Activated CD4-positive, alpha-beta memory T cell treated with anti-CD3 and anti-CD28 coated beads for 36 hours (primary cell): ENCODE measurements around the gene CMTM1. TPM values are rescaled to one million over a fixed set of nuclear protein-coding genes. Genes with fewer than 3 reads are reported as not detected.

ENCODE experiments used
- CTCF ChIA-PET: fragments of 350-600 bp; sonication (Branson Sonifier 250); formaldehyde crosslinking; loops from one replicate; lab custom pipeline; 2021; ENCODE audit warnings: antibody characterized with exemption, inconsistent platforms; lab: Charles Lee
- POLR2A ChIA-PET: fragments of 350-600 bp; sonication (Branson Sonifier 250); formaldehyde crosslinking; loops from one replicate; lab custom pipeline; 2021; ENCODE audit warnings: antibody characterized with exemption; lab: Charles Lee
- DNase-seq: peaks from one replicate; pipeline ENCODE4 v3.0.0-alpha.2; 2020
- H3K27ac Mint-ChIP-seq: one replicate; pipeline ENCODE4 v1.8.0; 2021; ENCODE audit warnings: mixed read lengths
- H3K27me3 Mint-ChIP-seq: one replicate; pipeline ENCODE4 v1.8.0; 2021; ENCODE audit warnings: mixed read lengths
- H3K36me3 Mint-ChIP-seq: one replicate; pipeline ENCODE4 v1.8.0; 2021; ENCODE audit warnings: mixed read lengths
- H3K4me1 Mint-ChIP-seq: one replicate; pipeline ENCODE4 v1.8.0; 2021; ENCODE audit warnings: low read depth, mixed read lengths
- H3K4me3 Mint-ChIP-seq: one replicate; pipeline ENCODE4 v1.8.0; 2021; ENCODE audit warnings: mild to moderate bottlenecking, mixed read lengths
- H3K9me3 Mint-ChIP-seq: one replicate; pipeline ENCODE4 v1.8.0; 2021; ENCODE audit warnings: mixed read lengths
- intact Hi-C: fragments of 100-400 bp; cut with micrococcal nuclease; formaldehyde crosslinking; loops from one replicate; pipeline ENCODE4 v1.15.1; 2023
- total RNA-seq, 2 experiments: library from RNA; stranded (reverse); gene quantifications; one replicate each; pipeline ENCODE4 v1.2.3, GENCODE V29; 2021

Gene CMTM1
- total RNA-seq, 2 experiments from 2014 or later = 10.1 to 11.5 TPM

- no peaks in the 10 kb centered on the region for H3K36me3 Mint-ChIP-seq
- no peaks in the 10 kb centered on the region for H3K9me3 Mint-ChIP-seq
- H3K4me3 Mint-ChIP-seq = no peak overlapping the region
- H3K27ac Mint-ChIP-seq = peak overlapping the region; percentile 25
- DNase-seq = no peak
- H3K27me3 Mint-ChIP-seq = no peaks in the 10 kb centered on the region
- H3K4me1 Mint-ChIP-seq = peaks cover 12% of the 10 kb centered on the region
- CTCF ChIA-PET = interaction anchor here (0.6 kb wide), 1 partner anchor 119 kb away, joined by 4 read pairs; no protein-coding TSS in a partner anchor
- intact Hi-C loops = no loop called here
- POLR2A ChIA-PET = no interaction called here
These were observed 26.4 kb upstream of the CMTM1 start for GRCh38 chr16:66539623-66540469.

GRCh38 chr16:66541388-66542355, 24.6 kb upstream of the CMTM1 start:
- CTCF ChIA-PET = interaction anchor here (0.9 kb wide), 1 partner anchor 16 kb away, joined by 3 read pairs; no protein-coding TSS in a partner anchor
- no peaks in the 10 kb centered on the region for H3K27me3 Mint-ChIP-seq
- no peak overlapping the region for H3K27ac Mint-ChIP-seq
- no peak overlapping the region for H3K4me3 Mint-ChIP-seq
- intact Hi-C loops = no loop called here
- H3K36me3 Mint-ChIP-seq = no peaks in the 10 kb centered on the region
- H3K9me3 Mint-ChIP-seq = no peaks in the 10 kb centered on the region
- POLR2A ChIA-PET = no interaction called here
- no peak for DNase-seq
- peaks cover 12% of the 10 kb centered on the region for H3K4me1 Mint-ChIP-seq

GRCh38 chr16:66542396-66542795, 23.8 kb upstream of the CMTM1 start:
- CTCF ChIA-PET = no interaction called here
- Mint-ChIP-seq H3K36me3 (no peaks in the 10 kb centered on the region), H3K4me1 (peaks cover 12% of the 10 kb centered on the region), H3K9me3 (no peaks in the 10 kb centered on the region), H3K27me3 (no peaks in the 10 kb centered on the region), H3K27ac (no peak overlapping the region), H3K4me3 (no peak overlapping the region)
- intact Hi-C loops = no loop called here
- POLR2A ChIA-PET = no interaction called here
- DNase-seq = no peak

- Mint-ChIP-seq H3K27me3 (no peaks in the 10 kb centered on the region), H3K36me3 (no peaks in the 10 kb centered on the region), H3K27ac (no peak overlapping the region), H3K4me3 (no peak overlapping the region), H3K4me1 (peaks cover 18% of the 10 kb centered on the region), H3K9me3 (no peaks in the 10 kb centered on the region)
- ChIA-PET POLR2A (no interaction called here), CTCF (no interaction called here)
- no peak for DNase-seq
- intact Hi-C loops = no loop called here
These were observed 22.7 kb upstream of the CMTM1 start for GRCh38 chr16:66543541-66543940.

- peaks cover 23% of the 10 kb centered on the region for H3K4me1 Mint-ChIP-seq
- CTCF ChIA-PET = no interaction called here
- POLR2A ChIA-PET = no interaction called here
- no peak overlapping the region for H3K27ac Mint-ChIP-seq
- intact Hi-C loops = no loop called here
- no peak overlapping the region for H3K4me3 Mint-ChIP-seq
- no peaks in the 10 kb centered on the region for H3K9me3 Mint-ChIP-seq
- H3K27me3 Mint-ChIP-seq = no peaks in the 10 kb centered on the region
- no peaks in the 10 kb centered on the region for H3K36me3 Mint-ChIP-seq
- no peak for DNase-seq
These were observed 22.1 kb upstream of the CMTM1 start for GRCh38 chr16:66544016-66544757.

- ChIA-PET POLR2A (interaction anchor here (1.0 to 2.0 kb wide), 2 partner anchors 15 to 57 kb away, joined by 3 to 7 read pairs; partner anchors contain the start of gene CMTM3), CTCF (interaction anchor here (0.9 to 2.3 kb wide), 8 partner anchors 22 to 140 kb away, joined by 3 to 13 read pairs (median 3); no protein-coding TSS in a partner anchor)
- H3K27ac Mint-ChIP-seq = no peak overlapping the region
- peaks cover 28% of the 10 kb centered on the region for H3K4me1 Mint-ChIP-seq
- no peaks in the 10 kb centered on the region for H3K9me3 Mint-ChIP-seq
- intact Hi-C loops = no loop called here
- H3K4me3 Mint-ChIP-seq = no peak overlapping the region
- peaks cover under 1% of the 10 kb centered on the region for H3K36me3 Mint-ChIP-seq
- H3K27me3 Mint-ChIP-seq = peaks cover under 1% of the 10 kb centered on the region
- no peak for DNase-seq
These were observed 18.9 kb upstream of the CMTM1 start for GRCh38 chr16:66547101-66547989.

GRCh38 chr16:66548068-66548467, 18.2 kb upstream of the CMTM1 start:
- Mint-ChIP-seq H3K27ac (peak overlapping the region; percentile 81), H3K27me3 (peaks cover 2% of the 10 kb centered on the region), H3K9me3 (no peaks in the 10 kb centered on the region), H3K4me3 (no peak overlapping the region), H3K36me3 (peaks cover 7% of the 10 kb centered on the region), H3K4me1 (peaks cover 30% of the 10 kb centered on the region)
- POLR2A ChIA-PET = interaction anchor here (1.1 to 2.0 kb wide), 2 partner anchors 24 to 56 kb away, joined by 3 to 7 read pairs; partner anchors contain the start of gene CMTM3
- CTCF ChIA-PET = interaction anchor here (0.9 to 2.3 kb wide), 6 partner anchors 23 to 141 kb away, joined by 3 to 13 read pairs (median 4); no protein-coding TSS in a partner anchor
- intact Hi-C loops = no loop called here
- no peak for DNase-seq

GRCh38 chr16:66548868-66549267, 17.4 kb upstream of the CMTM1 start:
- Mint-ChIP-seq H3K9me3 (no peaks in the 10 kb centered on the region), H3K4me1 (peaks cover 38% of the 10 kb centered on the region), H3K27me3 (peaks cover 2% of the 10 kb centered on the region), H3K36me3 (peaks cover 14% of the 10 kb centered on the region), H3K27ac (peak overlapping the region; percentile 81), H3K4me3 (peak overlapping the region; percentile 68)
- DNase-seq = no peak
- ChIA-PET CTCF (interaction anchor here (0.8 to 2.3 kb wide), 5 partner anchors 15 to 142 kb away, joined by 3 to 13 read pairs (median 4); no protein-coding TSS in a partner anchor), POLR2A (interaction anchor here (1.1 to 2.0 kb wide), 4 partner anchors 15 to 55 kb away, joined by 3 to 7 read pairs (median 4); partner anchors contain the start of gene CMTM3)
- intact Hi-C loops = loop anchor here (1.0 kb wide), 1 partner anchor 32 kb away; no protein-coding TSS in a partner anchor

GRCh38 chr16:66549284-66550131, 16.7 kb upstream of the CMTM1 start, which contains the start of gene TK2:
Gene TK2 (minus strand): TSS chr16:66550122. CDS start chr16:66550061, 61 bp downstream.
- intact Hi-C loops = loop anchor here (1.0 kb wide), 1 partner anchor 32 kb away; no protein-coding TSS in a partner anchor
- Mint-ChIP-seq H3K36me3 (peaks cover 20% of the 10 kb centered on the region), H3K27me3 (peaks cover 2% of the 10 kb centered on the region), H3K9me3 (no peaks in the 10 kb centered on the region), H3K4me3 (peak within 1 kb of the TSS; percentile 80), H3K4me1 (peaks cover 45% of the 10 kb centered on the region), H3K27ac (peak within 1 kb of the TSS; percentile 96)
- ChIA-PET POLR2A (interaction anchor here (0.6 to 2.0 kb wide), 5 partner anchors 14 to 1297 kb away, joined by 3 to 7 read pairs (median 4); partner anchors contain the start of gene CMTM3), CTCF (interaction anchor here (0.8 to 3.9 kb wide), 6 partner anchors 11 to 58 kb away, joined by 3 to 34 read pairs (median 7); no protein-coding TSS in a partner anchor)
- peak; percentile 81 for DNase-seq
